H1 (cell line): ENCODE measurements around the gene KCNMB1.

ENCODE experiments used
- ASH2L ChIP-seq: fragments of 200-600, 300-600 bp; sonication (generic); IDR thresholded peaks from one replicate; pipeline ENCODE4 v1.7.1; 2017; ENCODE audit warnings: low read length
- BACH1 ChIP-seq: IDR thresholded peaks from 2 replicates; pipeline ENCODE4 v1.6.1; 2012; ENCODE audit warnings: low read length, improper control_type of control experiment
- BRCA1 ChIP-seq: IDR thresholded peaks from 2 replicates; pipeline ENCODE4 v1.6.1; 2012; ENCODE audit warnings: low read depth, low read length, improper control_type of control experiment
- CEBPB ChIP-seq: IDR thresholded peaks from 2 replicates; pipeline ENCODE4 v1.6.1; 2012; ENCODE audit warnings: low read depth, low read length
- EZH2 ChIP-seq: fragments of 200-600 bp; sonication (generic); IDR thresholded peaks from 2 replicates; pipeline ENCODE4 v1.7.1; 2012; ENCODE audit warnings: low read depth, mild to moderate bottlenecking, moderate library complexity, low read length, inconsistent platforms; ENCODE audit not compliant: severe bottlenecking
- HDAC6 ChIP-seq: IDR thresholded peaks from one replicate; pipeline ENCODE4 v1.7.1; 2012; ENCODE audit warnings: low read depth, mild to moderate bottlenecking, inconsistent platforms, low read length, moderate library complexity
- MAFK ChIP-seq: IDR thresholded peaks from 2 replicates; pipeline ENCODE4 v1.6.1; 2012; ENCODE audit warnings: low read depth, mild to moderate bottlenecking, improper control_type of control experiment, low read length
- POLR2AphosphoS5 ChIP-seq: IDR thresholded peaks from 2 replicates; pipeline ENCODE4 v1.6.1; 2011; ENCODE audit warnings: low read depth, low read length
- RAD21 ChIP-seq, 2 experiments: IDR thresholded peaks in 1 of 2; conservative IDR thresholded peaks in 1 of 2; 2 replicates each; pipeline ENCODE4 v1.6.1; 2011; ENCODE audit warnings: low read depth in 2 of 2, low read length in 2 of 2, improper control_type of control experiment in 1 of 2, inconsistent platforms in 1 of 2, mild to moderate bottlenecking in 1 of 2, moderate library complexity in 1 of 2
- YY1 ChIP-seq: IDR thresholded peaks from 2 replicates; pipeline ENCODE4 v1.6.1; 2011; ENCODE audit warnings: low read depth, mild to moderate bottlenecking, low read length
- TF ChIP-seq, protein P1 (sequence below): IDR thresholded peaks from 2 replicates; pipeline ENCODE4 v1.6.1; 2012; ENCODE audit warnings: inconsistent platforms
- TF ChIP-seq, protein P2 (sequence below), 3 experiments: IDR thresholded peaks; 1 replicate in 2 of 3; 2 replicates in 1 of 3; pipeline versions ENCODE4 v1.5.1 to v1.6.1; 2011; ENCODE audit warnings: low read length in 3 of 3, mild to moderate bottlenecking in 3 of 3, inconsistent platforms in 2 of 3, low read depth in 1 of 3, moderate library complexity in 1 of 3; ENCODE audit not compliant: insufficient read depth in 1 of 3; ENCODE audit errors: control extremely low read depth in 1 of 3
- TF ChIP-seq, protein P3 (sequence below): IDR thresholded peaks from 2 replicates; pipeline ENCODE4 v1.6.1; 2011; ENCODE audit warnings: low read depth, mild to moderate bottlenecking, low read length; ENCODE audit not compliant: insufficient read depth

DNA sequence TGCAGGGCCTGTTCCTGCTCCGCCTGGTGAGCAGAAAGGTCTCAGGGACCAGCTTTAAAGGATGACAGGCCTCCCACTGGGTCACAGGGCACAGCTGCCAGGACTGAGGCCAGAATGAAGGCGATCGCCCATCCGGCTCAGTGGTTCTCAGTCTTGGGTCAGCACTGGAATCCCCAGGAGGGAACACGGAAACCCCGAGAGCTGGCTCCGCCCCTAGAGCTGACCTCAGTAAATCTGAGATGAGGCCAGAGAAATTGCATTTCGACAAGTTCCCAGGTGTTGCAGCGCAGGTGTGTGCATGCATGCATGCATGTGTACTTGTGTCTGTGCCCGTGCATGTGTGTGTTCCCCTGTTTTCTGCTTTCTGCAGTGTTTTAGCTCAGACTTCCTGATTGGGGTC lies 47.2 kb upstream of the KCNMB1 start:
- TF ChIP-seq CEBPB (no peak), ASH2L (no peak), POLR2AphosphoS5 (no peak), RAD21 (IDR thresholded peaks at IDR 0.05 in 1 of 2, conservative IDR thresholded peaks at IDR 0.05 in 1 of 2; ENCODE audit: low read depth in 2 of 2, low read length in 2 of 2) (no peak), MAFK (no peak), YY1 (no peak), BACH1 (no peak), EZH2 (no peak), BRCA1 (no peak), HDAC6 (no peak)
- TF ChIP-seq, protein P1, sequence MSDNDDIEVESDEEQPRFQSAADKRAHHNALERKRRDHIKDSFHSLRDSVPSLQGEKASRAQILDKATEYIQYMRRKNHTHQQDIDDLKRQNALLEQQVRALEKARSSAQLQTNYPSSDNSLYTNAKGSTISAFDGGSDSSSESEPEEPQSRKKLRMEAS: no peak
- TF ChIP-seq, protein P2, sequence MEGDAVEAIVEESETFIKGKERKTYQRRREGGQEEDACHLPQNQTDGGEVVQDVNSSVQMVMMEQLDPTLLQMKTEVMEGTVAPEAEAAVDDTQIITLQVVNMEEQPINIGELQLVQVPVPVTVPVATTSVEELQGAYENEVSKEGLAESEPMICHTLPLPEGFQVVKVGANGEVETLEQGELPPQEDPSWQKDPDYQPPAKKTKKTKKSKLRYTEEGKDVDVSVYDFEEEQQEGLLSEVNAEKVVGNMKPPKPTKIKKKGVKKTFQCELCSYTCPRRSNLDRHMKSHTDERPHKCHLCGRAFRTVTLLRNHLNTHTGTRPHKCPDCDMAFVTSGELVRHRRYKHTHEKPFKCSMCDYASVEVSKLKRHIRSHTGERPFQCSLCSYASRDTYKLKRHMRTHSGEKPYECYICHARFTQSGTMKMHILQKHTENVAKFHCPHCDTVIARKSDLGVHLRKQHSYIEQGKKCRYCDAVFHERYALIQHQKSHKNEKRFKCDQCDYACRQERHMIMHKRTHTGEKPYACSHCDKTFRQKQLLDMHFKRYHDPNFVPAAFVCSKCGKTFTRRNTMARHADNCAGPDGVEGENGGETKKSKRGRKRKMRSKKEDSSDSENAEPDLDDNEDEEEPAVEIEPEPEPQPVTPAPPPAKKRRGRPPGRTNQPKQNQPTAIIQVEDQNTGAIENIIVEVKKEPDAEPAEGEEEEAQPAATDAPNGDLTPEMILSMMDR (IDR thresholded peaks at IDR 0.05; ENCODE audit: control extremely low read depth in 1 of 3, insufficient read depth in 1 of 3, low read depth in 1 of 3, low read length in 3 of 3): no peak
- TF ChIP-seq, protein P3, sequence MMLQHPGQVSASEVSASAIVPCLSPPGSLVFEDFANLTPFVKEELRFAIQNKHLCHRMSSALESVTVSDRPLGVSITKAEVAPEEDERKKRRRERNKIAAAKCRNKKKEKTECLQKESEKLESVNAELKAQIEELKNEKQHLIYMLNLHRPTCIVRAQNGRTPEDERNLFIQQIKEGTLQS: no peak
